ACHN (cell line): ENCODE measurements around the gene SMG9.

ENCODE experiments used
- DNase-seq: peaks from one replicate; pipeline ENCODE4 v3.0.0-alpha.2; 2015
- in situ Hi-C: cut with HindIII; loops from 2 replicates; pipeline ENCODE4 v1.10.0; 2017; ENCODE audit warnings: low sequenced_read_pairs, low pct_ligation_motif_present, low pct_unique_long_range_greater_than_20kb

Gene SMG9

DNA sequence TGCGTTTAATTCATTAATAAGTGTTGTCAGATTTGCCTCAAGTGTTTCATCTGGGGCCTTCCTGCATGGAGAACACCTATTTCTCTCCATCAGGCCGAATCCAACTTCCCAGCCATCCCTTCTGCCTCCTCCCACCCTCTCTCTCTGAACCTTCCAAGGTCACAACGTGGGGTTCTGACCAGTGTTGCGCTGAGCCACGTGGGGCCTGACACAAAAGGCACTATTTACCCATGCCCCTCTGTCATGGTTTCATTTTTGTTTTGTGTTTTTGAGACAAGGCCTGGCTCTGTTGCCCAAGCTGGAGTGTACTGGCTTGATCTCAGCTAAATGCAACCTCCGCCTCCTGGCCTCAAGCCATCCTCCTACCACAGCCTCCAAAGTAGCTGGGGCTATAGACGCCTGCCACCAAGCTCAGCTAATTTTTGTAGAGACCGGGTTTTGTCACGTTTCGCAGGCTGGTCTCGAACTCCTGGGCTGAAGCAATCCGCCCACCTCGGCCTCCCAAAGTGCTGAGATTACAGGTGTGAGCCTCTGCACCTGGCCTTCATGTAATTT, 47.5 kb downstream of the SMG9 start:
- DNase-seq, result no peak
- in situ Hi-C loops, result no loop called here

GRCh38 chr19:43705729-43706128, 49.0 kb downstream of the SMG9 start:
- no peak for DNase-seq
- in situ Hi-C loops, result no loop called here

GRCh38 chr19:43704002-43704705, 50.6 kb downstream of the SMG9 start:
- no peak for DNase-seq
- in situ Hi-C loops, result no loop called here

DNA sequence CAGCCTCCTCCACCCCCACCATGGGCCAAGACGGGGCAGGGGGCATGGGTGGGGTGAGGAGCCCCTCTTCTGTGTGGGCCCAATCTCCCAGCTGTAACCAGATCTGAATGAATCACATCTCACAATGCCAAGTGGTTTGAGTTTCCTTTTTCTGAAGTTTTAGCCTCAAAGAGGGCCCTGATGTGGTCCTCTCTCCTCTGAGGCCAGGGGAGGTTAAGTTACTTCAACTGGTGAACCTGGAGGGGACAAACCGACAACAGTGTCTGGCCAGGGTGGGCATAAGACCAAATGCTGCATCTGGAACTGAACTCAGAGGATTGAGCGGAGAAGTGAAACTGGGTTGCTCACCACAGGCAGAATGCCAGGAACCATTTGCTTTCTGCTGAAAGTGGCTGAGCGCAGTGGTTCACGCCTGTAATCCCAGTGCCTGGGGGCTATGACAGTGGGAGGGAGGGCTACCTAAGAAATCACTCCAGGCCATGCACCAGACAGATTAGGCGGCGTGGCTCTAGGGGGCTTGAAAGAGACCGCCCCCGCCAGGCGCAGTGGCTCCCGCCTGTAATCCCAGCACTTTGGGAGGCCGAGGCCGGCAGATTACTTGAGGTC, 54.3 kb downstream of the SMG9 start:
- DNase-seq, result no peak
- in situ Hi-C loops, result no loop called here

GRCh38 chr19:43699506-43700394, 55.0 kb downstream of the SMG9 start:
- DNase-seq, result no peak
- in situ Hi-C loops, result no loop called here

- in situ Hi-C loops, result no loop called here
Measured at GRCh38 chr19:43697295-43697694, 57.5 kb downstream of the SMG9 start.

DNA sequence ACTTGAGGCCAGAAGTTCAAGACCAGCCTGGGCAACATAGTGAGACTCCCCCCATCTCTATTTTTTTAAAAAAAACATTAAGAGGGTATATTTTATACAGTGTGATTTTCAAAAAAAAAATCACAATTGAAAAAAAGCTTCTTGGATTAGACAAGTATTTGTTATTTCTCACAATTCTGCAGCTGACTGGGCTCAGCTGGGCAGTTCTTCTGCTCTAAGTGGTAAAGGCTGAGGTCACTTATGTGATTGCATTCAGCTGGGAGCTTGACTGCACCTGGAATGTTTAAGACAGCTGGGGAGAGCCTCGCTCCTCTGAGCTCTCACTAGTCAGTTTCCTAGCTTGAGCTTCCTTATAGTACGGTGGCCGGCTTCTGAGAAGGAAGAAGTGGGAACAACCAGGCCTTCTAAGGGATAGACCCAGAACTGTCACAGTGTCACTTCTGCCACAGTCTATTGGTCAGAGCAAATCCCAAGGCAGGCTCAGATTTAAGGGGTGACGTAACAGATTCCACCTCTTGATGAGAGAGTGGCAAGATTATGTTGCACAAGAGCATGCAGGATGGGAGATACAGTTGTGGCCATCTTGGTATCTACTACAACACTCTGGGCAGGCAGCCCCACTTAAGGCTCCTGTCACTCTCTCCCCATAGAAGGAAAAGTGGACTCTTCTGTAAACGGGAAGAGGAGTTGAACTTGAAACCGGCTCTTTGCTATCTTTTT, 58.6 kb downstream of the SMG9 start:
- in situ Hi-C loops, result no loop called here
- no peak for DNase-seq

More at GRCh38 chr19:43697295-43697694, 57.5 kb downstream of the SMG9 start:
- DNase-seq, result no peak

- in situ Hi-C loops, result no loop called here
- no peak for DNase-seq
Measured at GRCh38 chr19:43694553-43694952, 60.2 kb downstream of the SMG9 start.

GRCh38 chr19:43692877-43693276, 61.9 kb downstream of the SMG9 start:
- in situ Hi-C loops, result no loop called here
- no peak for DNase-seq

DNA sequence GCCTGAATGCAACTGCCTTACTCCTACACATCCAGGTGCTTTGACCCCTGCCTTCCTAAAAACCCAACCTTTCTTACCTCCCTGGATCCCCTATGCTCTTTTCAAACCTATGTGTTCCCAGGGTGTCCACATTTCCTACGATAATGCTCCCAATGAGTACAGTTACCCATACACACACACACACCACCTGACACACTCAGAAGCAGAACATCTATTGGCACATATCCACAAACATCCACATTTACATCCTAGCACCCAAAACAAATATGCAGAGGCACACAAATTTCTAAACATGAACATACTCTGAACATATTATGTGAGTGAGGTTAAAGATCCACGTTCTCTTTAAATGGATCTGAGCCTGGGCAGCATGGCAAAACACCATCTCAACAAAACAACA, 62.4 kb downstream of the SMG9 start:
- in situ Hi-C loops, result no loop called here
- no peak for DNase-seq

- in situ Hi-C loops, result no loop called here
- DNase-seq, result no peak
Measured at GRCh38 chr19:43691755-43692154, 63.0 kb downstream of the SMG9 start.

- in situ Hi-C loops, result no loop called here
- no peak for DNase-seq
Measured at GRCh38 chr19:43690890-43691289, 63.9 kb downstream of the SMG9 start.

- DNase-seq, result no peak
- in situ Hi-C loops, result no loop called here
Measured at GRCh38 chr19:43690444-43690843, 64.3 kb downstream of the SMG9 start.

DNA sequence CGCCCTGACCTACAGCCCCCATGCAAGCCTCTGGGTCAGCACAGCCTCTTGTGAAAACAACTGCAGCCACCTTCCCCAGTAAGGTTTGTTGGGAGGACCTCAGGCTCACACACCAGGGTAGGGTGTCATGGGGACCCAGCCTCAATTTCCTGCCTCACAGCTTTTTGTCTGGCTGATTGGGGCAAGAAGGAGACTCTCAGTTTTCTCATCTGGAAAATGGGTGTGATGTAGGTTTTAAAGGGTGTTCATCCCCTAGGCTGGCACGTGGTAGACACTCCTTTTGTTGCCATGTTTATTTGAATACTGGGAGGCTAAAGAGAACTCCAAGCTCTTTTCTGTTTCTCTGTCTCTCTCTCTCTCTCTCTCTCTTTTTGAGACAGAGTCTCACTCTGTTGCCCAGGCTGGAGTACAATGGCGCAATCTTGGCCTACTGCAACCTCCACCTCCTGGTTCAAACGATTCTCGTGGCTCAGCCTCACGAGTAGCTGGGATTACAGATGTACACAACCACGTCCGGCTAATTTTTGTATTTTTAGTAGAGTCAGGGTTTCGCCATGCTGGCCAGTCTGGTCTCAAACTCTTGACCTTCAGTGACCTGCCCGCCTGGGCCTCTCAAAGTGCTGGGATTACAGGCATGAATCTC, 66.6 kb downstream of the SMG9 start:
- in situ Hi-C loops, result no loop called here
- no peak for DNase-seq

GRCh38 chr19:43687660-43687997, 67.1 kb downstream of the SMG9 start:
- in situ Hi-C loops, result no loop called here
- no peak for DNase-seq

GRCh38 chr19:43684326-43684725, 70.4 kb downstream of the SMG9 start:
- DNase-seq, result no peak

DNA sequence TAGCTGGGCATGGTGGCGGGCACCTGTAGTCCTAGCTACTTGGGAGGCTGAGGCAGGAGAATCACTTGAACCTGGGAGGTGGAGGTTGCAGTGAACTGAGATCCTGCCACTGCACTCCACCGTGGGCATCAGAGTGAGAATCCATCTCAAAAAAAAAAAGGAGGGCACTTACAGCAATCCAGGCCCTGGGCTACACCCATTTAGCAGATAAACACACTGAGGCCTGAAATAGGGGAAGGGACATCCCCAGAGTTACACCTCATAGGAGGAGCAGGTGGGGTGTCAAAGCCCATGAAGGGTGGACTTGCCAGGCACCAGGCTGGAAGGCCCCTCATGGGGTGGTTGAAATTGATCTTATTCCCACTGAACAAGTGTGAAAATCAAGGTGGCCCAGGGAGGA, 70.9 kb downstream of the SMG9 start:
- no peak for DNase-seq
- in situ Hi-C loops, result no loop called here

More at GRCh38 chr19:43684326-43684725, 70.4 kb downstream of the SMG9 start:
- in situ Hi-C loops, result no loop called here
